GM23248 (cell line): ENCODE results near the gene FBXL2. TPM values are rescaled to one million over a fixed set of nuclear protein-coding genes. Genes with fewer than 3 reads are reported as not detected.

ENCODE experiments used
- DNase-seq: peaks from one replicate; pipeline ENCODE4 v3.0.0-alpha.2; 2015
- H2AFZ ChIP-seq: fragments of 200-600 bp; sonication (generic); 2 replicates; pipeline ENCODE4 v1.6.1; 2016; ENCODE audit warnings: antibody characterized with exemption
- H3F3A ChIP-seq: fragments of 200-600 bp; sonication (generic); 2 replicates; pipeline ENCODE4 v1.6.1; 2016; ENCODE audit warnings: mild to moderate bottlenecking, antibody characterized with exemption, mixed run types; ENCODE audit not compliant: insufficient read depth
- H3K27ac ChIP-seq: fragments of 200-600 bp; sonication (generic); 2 replicates; pipeline ENCODE4 v1.5.1; 2016; ENCODE audit warnings: mild to moderate bottlenecking
- H3K27me3 ChIP-seq: fragments of 200-600 bp; sonication (generic); replicated peaks from 2 replicates; pipeline ENCODE4 v1.6.1; 2016; ENCODE audit warnings: mild to moderate bottlenecking; ENCODE audit not compliant: insufficient read depth
- H3K36me3 ChIP-seq: fragments of 200-600 bp; sonication (generic); 2 replicates; pipeline ENCODE4 v1.6.1; 2016; ENCODE audit warnings: low read depth, mild to moderate bottlenecking
- H3K4me1 ChIP-seq: fragments of 200-600 bp; sonication (generic); 2 replicates; pipeline ENCODE4 v1.6.1; 2016; ENCODE audit warnings: mild to moderate bottlenecking; ENCODE audit not compliant: insufficient read depth
- H3K4me2 ChIP-seq: fragments of 200-600 bp; sonication (generic); one replicate; pipeline ENCODE4 v1.6.1; 2016; ENCODE audit warnings: mild to moderate bottlenecking; ENCODE audit not compliant: unreplicated experiment
- H3K4me3 ChIP-seq: fragments of 200-600 bp; sonication (generic); 2 replicates; pipeline ENCODE4 v1.5.1; 2016; ENCODE audit warnings: mild to moderate bottlenecking
- H3K79me2 ChIP-seq: fragments of 200-600 bp; sonication (generic); 2 replicates; pipeline ENCODE4 v1.6.1; 2016; ENCODE audit warnings: mild to moderate bottlenecking; ENCODE audit not compliant: insufficient read depth
- H3K9ac ChIP-seq: fragments of 200-600 bp; sonication (generic); 2 replicates; pipeline ENCODE4 v1.6.1; 2016; ENCODE audit warnings: mild to moderate bottlenecking
- H3K9me2 ChIP-seq: fragments of 200-600 bp; sonication (generic); 2 replicates; pipeline ENCODE4 v1.6.1; 2016; ENCODE audit warnings: mixed run types, mild to moderate bottlenecking, moderate library complexity; ENCODE audit not compliant: insufficient read depth
- H3K9me3 ChIP-seq: fragments of 200-600 bp; sonication (generic); one replicate; pipeline ENCODE4 v1.6.1; 2017; ENCODE audit warnings: low read depth
- H4K20me1 ChIP-seq: fragments of 200-600 bp; sonication (generic); 2 replicates; pipeline ENCODE4 v1.6.0; 2016; ENCODE audit not compliant: insufficient read depth
- EZH2 ChIP-seq: fragments of 200-600 bp; sonication (generic); IDR thresholded peaks from 2 replicates; pipeline ENCODE4 v1.6.1; 2018; ENCODE audit warnings: antibody characterized with exemption, mild to moderate bottlenecking; ENCODE audit not compliant: insufficient read depth, poor library complexity, severe bottlenecking
- EZH2phosphoT487 ChIP-seq: fragments of 200-600 bp; sonication (generic); IDR thresholded peaks from 2 replicates; pipeline ENCODE4 v1.6.1; 2018; ENCODE audit warnings: antibody characterized with exemption, moderate library complexity, mild to moderate bottlenecking, low read depth; ENCODE audit not compliant: insufficient read depth
- WGBS, 2 experiments: methylation state at CpG; one replicate each; pipeline ENCODE4 v1.1.6; 2015 to 2017; ENCODE audit warnings: low lambda C conversion rate in 2 of 2, low coverage in 1 of 2; ENCODE audit errors: missing lambda C conversion rate in 2 of 2; 5-methylcytosine and 5-hydroxymethylcytosine counted together
- in situ Hi-C: fragments of 300-500 bp; cut with MboI; formaldehyde crosslinking; loops from 2 replicates; pipeline ENCODE4 v1.15.0; 2020
- polyA plus RNA-seq: library from polyadenylated mRNA; unstranded; fragments of >200 nt; fragmentation: Nextera tagmentation; extraction: Ambion mirVana; gene quantifications from 2 replicates; pipeline ENCODE4 v1.2.1, GENCODE V29; 2016
- total RNA-seq: library from RNA; depleted of rRNA; stranded (reverse); fragments of >200 nt; shearing (Covaris generic); gene quantifications from 2 replicates; pipeline ENCODE4 v1.2.3, GENCODE V29; 2014

Gene FBXL2
- total and polyA plus RNA-seq, 2 experiments from 2014 or later: 3.2 to 3.4 TPM

GRCh38 chr3:33360136-33360825 is 83.0 kb downstream of the FBXL2 start:
- no peak overlapping the region; the same call in 1 of the 2 replicates for H3K9ac ChIP-seq
- H3F3A ChIP-seq: peaks cover 7% of the 10 kb centered on the region; the same call in 1 of the 2 replicates
- no peaks in the 10 kb centered on the region for H3K27me3 ChIP-seq
- in situ Hi-C loops: no loop called here
- peaks cover 24% of the 10 kb centered on the region for H3K4me1 ChIP-seq
- H3K4me2 ChIP-seq: peak overlapping the region; percentile 34
- H3K36me3 ChIP-seq: no peaks in the 10 kb centered on the region
- no peaks in the 10 kb centered on the region for H3K9me3 ChIP-seq
- WGBS, 2 experiments: 42 to 60% methylated on average over 1 of the region's 1 CpG
- DNase-seq: peak; percentile 84
- peak overlapping the region; percentile 17 for H3K4me3 ChIP-seq
- no peaks in the 10 kb centered on the region for H3K9me2 ChIP-seq
- no peaks in the 10 kb centered on the region for H3K79me2 ChIP-seq
- peak overlapping the region; percentile 24; the same call in 1 of the 2 replicates for H2AFZ ChIP-seq
- H3K27ac ChIP-seq: peak overlapping the region; percentile 47
- no peak for TF ChIP-seq EZH2
- 0 out of 2 replicates have a peak, but pooled peaks have one; percentile 39 for TF ChIP-seq EZH2phosphoT487
- no peaks in the 10 kb centered on the region for H4K20me1 ChIP-seq

- Histone ChIP-seq H3K4me3 (no peak overlapping the region), H3K4me2 (no peak overlapping the region), H3K27ac (no peak overlapping the region), H3F3A (peaks cover 7% of the 10 kb centered on the region; the same call in 1 of the 2 replicates), H4K20me1 (no peaks in the 10 kb centered on the region), H2AFZ (no peak overlapping the region), H3K9me3 (no peaks in the 10 kb centered on the region), H3K9me2 (no peaks in the 10 kb centered on the region), H3K4me1 (peaks cover 17% of the 10 kb centered on the region), H3K27me3 (no peaks in the 10 kb centered on the region), H3K9ac (no peak overlapping the region), H3K36me3 (no peaks in the 10 kb centered on the region), H3K79me2 (no peaks in the 10 kb centered on the region)
- 92 to 93% methylated on average over 3 of the region's 3 CpGs for WGBS, 2 experiments
- in situ Hi-C loops: no loop called here
- TF ChIP-seq EZH2 (no peak), EZH2phosphoT487 (no peak)
- no peak for DNase-seq
Observed at GRCh38 chr3:33363113-33363800, 86.0 kb downstream of the FBXL2 start.

GRCh38 chr3:33364060-33364459 is 86.8 kb downstream of the FBXL2 start:
- no peaks in the 10 kb centered on the region for H3K9me2 ChIP-seq
- H3K9ac ChIP-seq: no peak overlapping the region
- H4K20me1 ChIP-seq: no peaks in the 10 kb centered on the region
- no peaks in the 10 kb centered on the region for H3K36me3 ChIP-seq
- no peak overlapping the region for H2AFZ ChIP-seq
- peaks cover 7% of the 10 kb centered on the region; the same call in 1 of the 2 replicates for H3F3A ChIP-seq
- H3K4me2 ChIP-seq: no peak overlapping the region
- peaks cover 17% of the 10 kb centered on the region for H3K4me1 ChIP-seq
- H3K27me3 ChIP-seq: no peaks in the 10 kb centered on the region
- no peak for TF ChIP-seq EZH2
- no peak for TF ChIP-seq EZH2phosphoT487
- H3K27ac ChIP-seq: no peak overlapping the region
- in situ Hi-C loops: no loop called here
- no peaks in the 10 kb centered on the region for H3K9me3 ChIP-seq
- no peaks in the 10 kb centered on the region for H3K79me2 ChIP-seq
- DNase-seq: no peak
- no peak overlapping the region for H3K4me3 ChIP-seq

GRCh38 chr3:33364531-33365128 is 87.4 kb downstream of the FBXL2 start:
- no peaks in the 10 kb centered on the region for H3K9me2 ChIP-seq
- H4K20me1 ChIP-seq: no peaks in the 10 kb centered on the region
- H3K9me3 ChIP-seq: no peaks in the 10 kb centered on the region
- H3F3A ChIP-seq: peaks cover 7% of the 10 kb centered on the region; the same call in 1 of the 2 replicates
- in situ Hi-C loops: no loop called here
- H3K4me1 ChIP-seq: peaks cover 17% of the 10 kb centered on the region
- no peak overlapping the region for H3K27ac ChIP-seq
- no peaks in the 10 kb centered on the region for H3K36me3 ChIP-seq
- H3K9ac ChIP-seq: no peak overlapping the region
- TF ChIP-seq EZH2phosphoT487: no peak
- no peak for TF ChIP-seq EZH2
- 89 to 91% methylated on average over 10 of the region's 10 CpGs for WGBS, 2 experiments
- H3K27me3 ChIP-seq: no peaks in the 10 kb centered on the region
- DNase-seq: peak; percentile 39
- H2AFZ ChIP-seq: no peak overlapping the region
- no peak overlapping the region for H3K4me3 ChIP-seq
- no peak overlapping the region for H3K4me2 ChIP-seq
- no peaks in the 10 kb centered on the region for H3K79me2 ChIP-seq
